Right atrium auricular region (tissue), 2 donors: Measurements from ENCODE around the gene UBE2U. TPM values are rescaled to one million over a fixed set of nuclear protein-coding genes. Genes with fewer than 3 reads are reported as not detected.

Experiments used
- DNase-seq: peaks from one replicate; pipeline ENCODE4 v3.0.0-alpha.2; 2019; ENCODE audit warnings: low spot score
- H3K27ac ChIP-seq, 2 donors: fragments of 200-600 bp; sonication (generic); 1 replicate in 1 of 2; 2 replicates in 1 of 2; pipeline ENCODE4 v1.5.1; 2016 to 2019
- H3K27me3 ChIP-seq, 2 donors: fragments of 200-600 bp; sonication (generic); one replicate each; pipeline versions ENCODE4 v1.5.1 to v1.6.0; 2017 to 2019
- H3K36me3 ChIP-seq: fragments of 200-600 bp; sonication (generic); one replicate; pipeline ENCODE4 v1.5.1; 2016
- H3K4me1 ChIP-seq, 2 donors: fragments of 200-600 bp; sonication (generic); one replicate each; pipeline versions ENCODE4 v1.5.1 to v1.6.0; 2017 to 2019
- H3K4me3 ChIP-seq, 2 donors: fragments of 200-600 bp; sonication (generic); 1 replicate in 1 of 2; 2 replicates in 1 of 2; pipeline ENCODE4 v1.5.1; 2017 to 2019; ENCODE audit warnings: mild to moderate bottlenecking in 1 of 2, moderate library complexity in 1 of 2
- H3K9me3 ChIP-seq, 2 donors: fragments of 200-600 bp; sonication (generic); one replicate each; pipeline ENCODE4 v1.5.1; 2019
- CTCF ChIP-seq, 2 donors: fragments of 200-600 bp; sonication (generic); IDR thresholded peaks; one replicate each; pipeline ENCODE4 v1.5.1; 2019; ENCODE audit warnings: antibody characterized with exemption in 2 of 2
- total RNA-seq, 2 donors: library from RNA; depleted of rRNA; stranded (reverse); fragments of >200 nt; gene quantifications; one replicate each; pipeline ENCODE4 v1.1.0, GENCODE V29; 2016

The UBE2U gene
- total RNA-seq, 2 donors from 2014 or later = not detected

- H3K4me1 ChIP-seq = no peaks in the 10 kb centered on the region
- H3K4me3 ChIP-seq = no peak overlapping the region
- DNase-seq = no peak
- no peaks in the 10 kb centered on the region for H3K27me3 ChIP-seq
- no peaks in the 10 kb centered on the region for H3K36me3 ChIP-seq
- H3K27ac ChIP-seq = no peak overlapping the region
- TF ChIP-seq CTCF (IDR thresholded peaks at IDR 0.05) = no peak
- H3K9me3 ChIP-seq = peaks cover 0 to 8% of the 10 kb centered on the region in 2 donors
Observed at GRCh38 chr1:64302194-64302593, 98.8 kb downstream of the UBE2U start.

- H3K36me3 ChIP-seq = no peaks in the 10 kb centered on the region
- no peak for TF ChIP-seq CTCF (IDR thresholded peaks at IDR 0.05)
- H3K27me3 ChIP-seq = no peaks in the 10 kb centered on the region
Observed at GRCh38 chr1:64302971-64303370, 99.5 kb downstream of the UBE2U start.

GRCh38 chr1:64304823-64305222 is 101.4 kb downstream of the UBE2U start:
- Histone ChIP-seq H3K36me3 (no peaks in the 10 kb centered on the region), H3K9me3 (no peaks in the 10 kb centered on the region), H3K27me3 (no peaks in the 10 kb centered on the region), H3K27ac (no peak overlapping the region), H3K4me1 (no peaks in the 10 kb centered on the region), H3K4me3 (no peak overlapping the region)
- no peak for DNase-seq
- TF ChIP-seq CTCF (IDR thresholded peaks at IDR 0.05) = no peak

More at GRCh38 chr1:64302971-64303370, 99.5 kb downstream of the UBE2U start:
- DNase-seq = no peak
- H3K4me3 ChIP-seq = no peak overlapping the region
- no peaks in the 10 kb centered on the region for H3K4me1 ChIP-seq
- peaks cover 0 to 4% of the 10 kb centered on the region in 2 donors for H3K9me3 ChIP-seq
- no peak overlapping the region for H3K27ac ChIP-seq

- Histone ChIP-seq H3K27me3 (no peaks in the 10 kb centered on the region), H3K9me3 (no peaks in the 10 kb centered on the region), H3K27ac (no peak overlapping the region), H3K4me3 (no peak overlapping the region), H3K4me1 (no peaks in the 10 kb centered on the region), H3K36me3 (no peaks in the 10 kb centered on the region)
- DNase-seq = no peak
- TF ChIP-seq CTCF (IDR thresholded peaks at IDR 0.05) = no peak
Observed at GRCh38 chr1:64308866-64309265, 105.4 kb downstream of the UBE2U start.

- no peak for DNase-seq
- no peak overlapping the region for H3K27ac ChIP-seq
- no peaks in the 10 kb centered on the region for H3K4me1 ChIP-seq
- no peak overlapping the region for H3K4me3 ChIP-seq
- no peak for TF ChIP-seq CTCF (IDR thresholded peaks at IDR 0.05)
- H3K36me3 ChIP-seq = no peaks in the 10 kb centered on the region
- no peaks in the 10 kb centered on the region for H3K9me3 ChIP-seq
- H3K27me3 ChIP-seq = no peaks in the 10 kb centered on the region
Observed at GRCh38 chr1:64309431-64309831, 106.0 kb downstream of the UBE2U start.

GRCh38 chr1:64310760-64311159 is 107.3 kb downstream of the UBE2U start:
- TF ChIP-seq CTCF (IDR thresholded peaks at IDR 0.05) = no peak
- Histone ChIP-seq H3K9me3 (no peaks in the 10 kb centered on the region), H3K4me1 (no peaks in the 10 kb centered on the region), H3K36me3 (no peaks in the 10 kb centered on the region), H3K27ac (no peak overlapping the region), H3K4me3 (no peak overlapping the region), H3K27me3 (no peaks in the 10 kb centered on the region)
- DNase-seq = no peak
